Right ventricle myocardium inferior (tissue), 1 donor: ENCODE measurements around the gene UBE2Q2. TPM values are rescaled to one million over a fixed set of nuclear protein-coding genes. Genes with fewer than 3 reads are reported as not detected.

Experiments
- ATAC-seq: fragments of 200-7000 bp; cut with Tn5 transposase; one replicate; pipeline ENCODE4 v1.9.1; 2020; ENCODE audit warnings: mild to moderate bottlenecking, moderate library complexity
- DNase-seq: peaks from one replicate; pipeline ENCODE4 v3.0.0; 2021; ENCODE audit errors: missing footprints
- intact Hi-C: fragments of 100-400 bp; cut with DNase I; formaldehyde crosslinking; loops from one replicate; pipeline ENCODE4 v1.11.0; 2022
- total RNA-seq: library from RNA; stranded (reverse); fragmentation: NEBNext Ultra II Directional; extraction: Animal tissue kit (Norgen Biotek cat#: 25700); gene quantifications from one replicate; pipeline ENCODE4 v1.2.1, GENCODE V29; 2021
- donor health status: DM: no; HTN: yes; CAD: no; lungs with severe emphysema.

The UBE2Q2 gene
- total RNA-seq, 1 donor from 2014 or later: 24.8 TPM

GRCh38 chr15:75821786-75822345 lies 21.4 kb upstream of the UBE2Q2 start:
- intact Hi-C loops: no loop called here
- DNase-seq (no peak), ATAC-seq (no peak)

GRCh38 chr15:75822685-75823278 lies 20.5 kb upstream of the UBE2Q2 start:
- no peak for ATAC-seq
- no peak for DNase-seq
- intact Hi-C loops: no loop called here

- ATAC-seq: no peak
- DNase-seq: no peak
- intact Hi-C loops: no loop called here
Observed at GRCh38 chr15:75823860-75824613, 19.2 kb upstream of the UBE2Q2 start.

DNA sequence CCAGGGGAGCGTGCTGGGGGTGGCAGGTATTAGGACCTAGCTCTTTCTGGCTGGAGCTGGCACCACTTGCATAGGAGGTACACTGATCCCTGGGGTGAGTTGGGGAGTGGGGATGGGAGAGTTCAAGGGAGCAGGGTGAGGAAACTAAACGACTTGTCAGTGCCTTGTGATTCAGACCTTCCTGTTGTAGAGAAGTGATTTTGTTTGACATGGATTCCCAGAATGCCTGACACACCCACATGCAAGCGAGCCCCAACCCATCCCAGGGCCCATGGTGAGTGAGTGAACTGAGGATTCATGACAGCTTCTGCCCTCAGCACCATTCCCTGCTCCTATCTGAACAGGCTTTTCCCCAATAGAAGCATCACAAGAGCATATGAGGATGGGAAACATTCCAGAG lies 15.6 kb upstream of the UBE2Q2 start:
- ATAC-seq (no peak), DNase-seq (no peak)
- intact Hi-C loops: no loop called here

- DNase-seq (no peak), ATAC-seq (no peak)
- intact Hi-C loops: no loop called here
Observed at GRCh38 chr15:75828429-75828828, 14.8 kb upstream of the UBE2Q2 start.

DNA sequence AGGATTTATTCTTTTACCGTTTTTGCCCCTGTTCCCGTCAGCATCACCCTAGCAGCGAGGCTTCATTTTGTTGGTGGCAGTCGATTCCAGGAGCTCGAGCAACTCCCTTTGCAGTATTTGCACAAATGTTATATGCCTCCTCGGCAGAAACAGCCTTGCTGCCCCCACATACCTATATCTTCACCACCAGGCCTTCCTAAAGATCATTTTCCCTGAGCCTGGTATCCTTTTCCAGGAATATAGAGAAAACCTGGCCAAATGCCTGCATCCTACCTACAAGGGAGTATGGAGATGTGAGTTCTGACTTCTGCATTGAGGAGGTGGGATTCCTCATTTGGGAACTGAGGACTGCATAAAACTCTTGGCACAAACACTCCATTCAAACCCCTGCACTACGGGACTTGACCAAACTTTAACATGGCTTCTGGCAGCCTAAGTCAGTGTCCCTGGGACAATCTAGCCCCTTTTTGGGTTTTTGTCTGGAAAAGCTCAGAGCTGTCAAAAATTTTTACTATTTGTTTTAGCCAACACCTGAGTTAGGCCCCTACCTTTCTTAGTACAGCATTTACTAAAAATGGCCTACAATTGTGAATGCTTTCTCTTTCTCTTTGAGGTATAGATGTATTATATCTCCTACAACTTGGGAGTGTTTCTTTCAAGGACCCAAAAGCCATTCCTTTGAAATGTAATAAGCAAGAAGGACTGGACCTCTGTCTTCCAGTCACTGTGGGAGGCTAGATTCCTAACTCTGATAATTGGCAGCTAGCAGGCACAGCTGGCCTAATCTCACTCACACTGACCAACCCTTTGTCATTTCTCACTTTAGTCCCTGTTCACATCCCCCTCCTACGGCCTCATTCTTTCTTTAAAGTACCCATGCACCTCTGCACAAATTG lies 12.1 kb upstream of the UBE2Q2 start:
- intact Hi-C loops: no loop called here
- ATAC-seq: no peak
- DNase-seq: no peak

GRCh38 chr15:75831806-75832102 lies 11.5 kb upstream of the UBE2Q2 start:
- no peak for DNase-seq
- intact Hi-C loops: no loop called here
- ATAC-seq: no peak

GRCh38 chr15:75832114-75832513 lies 11.1 kb upstream of the UBE2Q2 start:
- intact Hi-C loops: no loop called here
- no peak for DNase-seq
- no peak for ATAC-seq

DNA sequence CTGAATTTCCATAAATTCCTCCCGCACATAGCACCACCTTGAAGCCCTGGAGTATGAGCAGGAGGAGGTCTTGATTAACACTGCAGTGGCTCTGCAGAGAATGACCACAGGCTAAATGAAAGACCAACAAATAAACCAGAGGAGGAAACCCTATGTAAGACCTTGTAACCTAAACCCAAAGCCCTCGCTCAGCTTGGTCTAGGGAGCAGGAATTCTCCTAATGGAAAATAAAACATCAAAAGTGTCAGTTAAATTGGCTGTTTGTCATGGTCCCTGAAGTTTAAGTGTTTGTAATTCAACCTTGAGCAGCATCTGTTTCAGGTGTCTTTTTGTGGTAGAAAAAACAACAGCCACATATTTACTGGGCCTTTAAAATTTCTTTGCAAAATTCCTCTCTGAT lies 9.2 kb upstream of the UBE2Q2 start:
- DNase-seq: no peak
- ATAC-seq: no peak
- intact Hi-C loops: no loop called here

GRCh38 chr15:75835990-75836958 lies 7.0 kb upstream of the UBE2Q2 start:
- ATAC-seq (no peak), DNase-seq (no peak)
- intact Hi-C loops: no loop called here

DNA sequence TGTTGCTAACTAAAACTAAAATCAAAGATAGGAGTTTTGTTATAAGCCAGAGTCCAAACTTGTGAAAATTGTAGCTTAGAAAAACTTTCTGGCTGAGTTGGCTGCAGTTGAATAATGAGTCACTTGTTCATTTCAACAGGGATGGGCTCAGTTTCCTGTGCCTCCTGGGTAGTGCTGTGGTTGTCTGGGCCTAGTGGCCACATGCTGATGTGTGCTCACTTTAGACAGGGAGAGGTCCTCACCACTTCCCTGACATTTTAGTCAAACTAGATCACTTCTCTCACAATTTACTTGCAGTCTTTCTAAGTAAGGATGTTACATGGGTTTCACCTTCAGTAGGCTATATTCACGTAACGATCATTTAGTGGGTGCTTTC lies 6.3 kb upstream of the UBE2Q2 start:
- DNase-seq: no peak
- ATAC-seq: peak; percentile 53
- intact Hi-C loops: no loop called here

DNA sequence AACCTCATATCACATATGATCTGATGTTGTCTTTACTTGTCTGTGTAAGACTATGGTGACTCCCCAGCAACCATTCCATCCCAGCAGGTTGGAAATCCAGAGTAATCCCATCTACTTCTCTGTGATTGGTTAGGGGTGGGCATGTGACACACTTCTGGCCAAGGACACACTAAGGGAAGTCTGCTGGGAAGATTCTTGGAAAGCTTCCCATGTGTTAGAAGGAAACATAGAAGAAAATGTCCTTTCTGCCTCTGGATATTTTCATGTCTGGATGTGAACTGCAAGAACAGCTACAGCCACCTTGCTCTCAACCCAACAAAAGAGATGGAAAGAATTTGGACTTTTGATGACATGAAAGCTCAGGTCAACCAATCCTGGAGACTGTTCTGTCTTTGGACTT lies 2.6 kb upstream of the UBE2Q2 start:
- DNase-seq: no peak
- peak; percentile 32 for ATAC-seq
- intact Hi-C loops: loop anchor here (5.0 kb wide), 1 partner anchor 62 kb away; the partner anchor contains the start of gene FBXO22

DNA sequence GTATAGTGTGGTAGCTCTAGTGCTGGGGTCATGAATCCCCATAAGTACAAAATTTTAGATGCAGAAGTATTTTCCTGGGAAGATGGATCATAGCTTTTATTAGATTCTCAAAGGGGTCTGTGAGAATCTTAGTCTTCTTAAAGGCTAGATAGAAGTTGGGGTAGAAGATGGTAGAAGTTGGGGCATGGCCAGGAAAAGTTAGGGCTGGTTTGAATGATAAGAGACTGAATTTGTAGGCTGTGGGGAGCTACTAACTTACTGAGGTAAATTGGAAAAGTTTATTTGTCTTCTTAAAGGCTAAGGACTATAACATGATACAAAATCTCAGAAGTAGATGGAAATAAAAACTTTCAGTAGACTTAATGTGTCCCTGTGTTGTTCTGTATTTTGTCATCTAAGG lies 1.6 kb upstream of the UBE2Q2 start:
- ATAC-seq (no peak), DNase-seq (no peak)
- intact Hi-C loops: loop anchor here (5.0 kb wide), 1 partner anchor 61 kb away; the partner anchor contains the start of gene FBXO22

GRCh38 chr15:75843678-75844581 lies 683 bp downstream of the UBE2Q2 start:
- intact Hi-C loops: loop anchor here (5.0 kb wide), 1 partner anchor 58 kb away; the partner anchor contains the start of gene FBXO22
- DNase-seq: peak; percentile 84
- ATAC-seq: peak; percentile 81

DNA sequence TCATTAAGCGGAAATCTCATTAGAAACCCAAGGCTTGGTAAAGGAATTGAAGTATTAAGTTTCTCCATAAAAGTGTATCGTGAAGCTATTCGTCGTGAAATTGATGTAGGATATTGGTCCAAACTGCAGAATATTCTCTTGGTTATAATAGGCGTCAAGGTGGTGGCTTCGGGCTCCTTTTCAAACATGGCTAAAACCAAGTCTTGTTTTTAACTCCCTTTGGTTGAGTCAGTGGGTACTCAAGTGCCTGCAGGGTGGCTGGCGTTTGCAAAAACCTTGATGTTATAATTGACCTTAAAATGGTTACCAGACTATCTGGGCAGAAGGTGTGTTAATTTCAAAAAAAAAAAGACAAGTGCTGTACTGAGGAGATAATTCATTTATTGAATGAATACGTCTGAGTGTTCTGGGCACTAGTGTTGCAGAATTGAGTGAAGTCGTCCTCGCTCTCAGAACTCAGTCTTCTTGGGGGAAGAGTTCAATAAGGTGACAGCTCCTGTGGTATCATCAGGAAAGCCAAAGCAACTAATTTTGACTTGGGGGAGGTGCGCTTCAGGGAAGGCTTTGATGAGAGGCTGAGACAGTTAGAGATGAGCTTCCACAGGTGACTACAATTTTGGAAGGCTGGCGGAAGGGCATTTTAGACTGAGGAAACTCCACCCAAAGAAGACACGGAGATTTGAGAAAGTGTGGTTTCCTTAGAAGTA lies 1.5 kb downstream of the UBE2Q2 start:
- intact Hi-C loops: loop anchor here (5.0 kb wide), 1 partner anchor 58 kb away; the partner anchor contains the start of gene FBXO22
- DNase-seq: no peak
- ATAC-seq: no peak

DNA sequence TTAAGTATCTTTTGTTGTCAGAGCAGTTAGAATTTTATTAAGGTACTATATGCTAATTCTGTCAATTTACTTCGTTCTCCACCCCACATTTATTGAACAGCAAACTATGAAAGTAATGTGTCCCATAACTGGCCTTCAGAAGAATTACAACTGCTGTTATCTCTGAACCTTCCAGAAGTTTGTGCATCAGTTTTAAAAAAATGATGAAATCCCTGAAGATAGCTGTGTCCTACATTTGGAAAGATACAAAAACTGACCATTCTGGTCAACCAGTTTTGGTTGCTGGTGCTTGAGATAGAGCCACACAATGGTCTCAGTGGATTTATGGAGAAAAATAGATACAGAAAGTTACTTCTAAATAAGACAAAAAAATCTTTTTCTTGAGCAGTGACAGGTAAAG lies 5.9 kb downstream of the UBE2Q2 start:
- ATAC-seq: no peak
- no peak for DNase-seq
- intact Hi-C loops: no loop called here

- intact Hi-C loops: no loop called here
- no peak for ATAC-seq
Observed at GRCh38 chr15:75850708-75851107, 7.5 kb downstream of the UBE2Q2 start.

More at GRCh38 chr15:75850708-75851107, 7.5 kb downstream of the UBE2Q2 start:
- DNase-seq: no peak
